GM18511 (cell line): ENCODE measurements around the gene DRG2.

Source experiments
- ATAC-seq: cut with Tn5 transposase; IDR thresholded peaks from one replicate; pipeline ENCODE4 v1.9.1; 2021; ENCODE audit warnings: mild to moderate bottlenecking, moderate library complexity; ENCODE audit not compliant: unreplicated experiment

The DRG2 gene

GRCh38 chr17:18142417-18142816 lies 54.7 kb downstream of the DRG2 start:
- ATAC-seq = no peak

- ATAC-seq = no peak
Measured at GRCh38 chr17:18143044-18143936, 55.5 kb downstream of the DRG2 start.

GRCh38 chr17:18144261-18144660 lies 56.5 kb downstream of the DRG2 start:
- ATAC-seq = no peak

- no peak for ATAC-seq
Measured at GRCh38 chr17:18144855-18145254, 57.1 kb downstream of the DRG2 start.

- ATAC-seq = no peak
Measured at GRCh38 chr17:18145811-18146210, 58.1 kb downstream of the DRG2 start.

- ATAC-seq = no peak
Measured at GRCh38 chr17:18146259-18146658, 58.5 kb downstream of the DRG2 start.

GRCh38 chr17:18146980-18147379 lies 59.2 kb downstream of the DRG2 start:
- ATAC-seq = no peak

- no peak for ATAC-seq
Measured at GRCh38 chr17:18148586-18148985, 60.8 kb downstream of the DRG2 start.

- no peak for ATAC-seq
Measured at GRCh38 chr17:18151290-18151689, 63.5 kb downstream of the DRG2 start.

GRCh38 chr17:18155179-18155578 lies 67.4 kb downstream of the DRG2 start:
- no peak for ATAC-seq

GRCh38 chr17:18156171-18156975 lies 68.6 kb downstream of the DRG2 start:
- ATAC-seq = no peak

- ATAC-seq = no peak
Measured at GRCh38 chr17:18156976-18157280, 69.2 kb downstream of the DRG2 start.
